SK-N-SH (cell line): ENCODE results near the gene HOXD10. TPM values are rescaled to one million over a fixed set of nuclear protein-coding genes. Genes with fewer than 3 reads are reported as not detected.
A peak's percentile ranks its signal among the peaks of the same experiment; 100 is the strongest.

Source experiments
- CTCF ChIA-PET: fragments of 300-600, 350-600 bp; formaldehyde crosslinking; extraction: SDS; loops from one replicate; lab custom pipeline; 2021; lab: Yijun Ruan, JAX
- POLR2A ChIA-PET: fragments of 350-600 bp; sonication (Branson Sonifier 250); formaldehyde crosslinking; extraction: SDS; loops from one replicate; lab custom pipeline; 2020; ENCODE audit warnings: antibody characterized with exemption, inconsistent platforms; lab: Yijun Ruan, JAX
- DNase-seq: peaks from one replicate; pipeline ENCODE4 v3.0.0; 2012
- H2AFZ ChIP-seq: fragments of 200-600 bp; sonication (generic); 2 replicates; pipeline ENCODE4 v1.8.1; 2016; ENCODE audit warnings: antibody characterized with exemption, mild to moderate bottlenecking, low read depth
- H3F3A ChIP-seq: fragments of 200-600 bp; sonication (generic); replicated peaks from 2 replicates; pipeline ENCODE3; 2016; ENCODE audit warnings: antibody characterized with exemption, mild to moderate bottlenecking; ENCODE audit not compliant: insufficient read depth
- H3K27ac ChIP-seq, 2 experiments: fragments of 200-500 bp in 1 of 2; fragments of 200-600 bp in 1 of 2; sonication (Bioruptor generic) in 1 of 2; sonication (generic), shearing (Covaris generic) in 1 of 2; 2 replicates each; pipeline versions ENCODE4 v1.5.1 to v1.6.1; 2014 to 2016; ENCODE audit warnings: low read depth in 2 of 2, inconsistent platforms in 1 of 2, low read length in 1 of 2, mild to moderate bottlenecking in 1 of 2, mixed read lengths in 1 of 2
- H3K27me3 ChIP-seq: fragments of 200-600 bp; sonication (generic), shearing (Covaris generic); 2 replicates; pipeline ENCODE4 v1.6.1; 2016; ENCODE audit warnings: mixed run types; ENCODE audit not compliant: insufficient read depth
- H3K36me3 ChIP-seq, 2 experiments: fragments of 200-500 bp in 1 of 2; fragments of 200-600 bp in 1 of 2; sonication (Bioruptor generic) in 1 of 2; sonication (generic) in 1 of 2; replicated peaks in 1 of 2; 2 replicates each; pipeline versions ENCODE3 to v1.5.1; 2014 to 2016; ENCODE audit warnings: low read length in 1 of 2, mild to moderate bottlenecking in 1 of 2; ENCODE audit not compliant: insufficient read depth in 2 of 2, control insufficient read depth in 1 of 2
- H3K4me1 ChIP-seq, 2 experiments: fragments of 200-500 bp in 1 of 2; fragments of 200-600 bp in 1 of 2; sonication (Bioruptor generic) in 1 of 2; sonication (generic), shearing (Covaris generic) in 1 of 2; 2 replicates each; pipeline versions ENCODE4 v1.5.1 to v1.6.1; 2014 to 2016; ENCODE audit warnings: low read depth in 1 of 2, low read length in 1 of 2, mixed run types in 1 of 2; ENCODE audit not compliant: insufficient read depth in 2 of 2, control insufficient read depth in 1 of 2
- H3K4me2 ChIP-seq: fragments of 200-600 bp; sonication (generic), shearing (Covaris generic); 2 replicates; pipeline ENCODE4 v1.6.1; 2017; ENCODE audit warnings: mixed run types
- H3K4me3 ChIP-seq, 2 experiments: fragments of 200-500 bp in 1 of 2; fragments of 200-600 bp in 1 of 2; sonication (Bioruptor generic) in 1 of 2; sonication (generic), shearing (Covaris generic) in 1 of 2; 2 replicates each; pipeline versions ENCODE4 v1.5.1 to v1.8.1; 2014 to 2016; ENCODE audit warnings: low read depth in 2 of 2, inconsistent platforms in 1 of 2, low read length in 1 of 2, mild to moderate bottlenecking in 1 of 2, mixed read lengths in 1 of 2, moderate library complexity in 1 of 2
- H3K79me2 ChIP-seq: fragments of 200-600 bp; sonication (generic); 2 replicates; pipeline ENCODE4 v1.8.1; 2017; ENCODE audit warnings: mild to moderate bottlenecking; ENCODE audit not compliant: insufficient read depth
- H3K9ac ChIP-seq: fragments of 200-600 bp; sonication (generic); 2 replicates; pipeline ENCODE4 v1.6.1; 2017; ENCODE audit warnings: mixed run types
- H3K9me2 ChIP-seq: fragments of 200-600 bp; sonication (generic); 2 replicates; pipeline ENCODE4 v1.6.1; 2017; ENCODE audit warnings: mixed run types
- H3K9me3 ChIP-seq: fragments of 200-600 bp; sonication (generic); 2 replicates; pipeline ENCODE4 v1.6.1; 2017; ENCODE audit warnings: mixed run types, mild to moderate bottlenecking, moderate library complexity
- H4K20me1 ChIP-seq: fragments of 200-600 bp; sonication (generic); 2 replicates; pipeline ENCODE4 v1.6.1; 2017; ENCODE audit warnings: mild to moderate bottlenecking, mixed run types; ENCODE audit not compliant: insufficient read depth
- CTCF ChIP-seq: fragments of 200-600 bp; sonication (generic); IDR thresholded peaks from 2 replicates; pipeline ENCODE4 v1.6.1; 2017; ENCODE audit warnings: antibody characterized with exemption, mild to moderate bottlenecking, moderate library complexity
- ELF1 ChIP-seq: IDR thresholded peaks from 2 replicates; pipeline ENCODE4 v1.4.0; 2012
- EZH2phosphoT487 ChIP-seq: fragments of 200-600 bp; sonication (generic); IDR thresholded peaks from 2 replicates; pipeline ENCODE4 v1.6.1; 2017; ENCODE audit warnings: low read depth, mixed run types, mild to moderate bottlenecking, antibody characterized with exemption, moderate library complexity, borderline replicate concordance
- FOXJ3 ChIP-seq: sonication (generic); formaldehyde crosslinking; IDR thresholded peaks from 2 replicates; pipeline ENCODE4 v1.5.1; 2020; ENCODE audit warnings: mild to moderate bottlenecking, missing genetic modification reagents
- GABPA ChIP-seq: IDR thresholded peaks from 2 replicates; pipeline ENCODE4 v1.4.0; 2012; ENCODE audit warnings: low read depth, mild to moderate bottlenecking
- JUND ChIP-seq: IDR thresholded peaks from 2 replicates; pipeline ENCODE4 v1.4.0; 2012
- MAX ChIP-seq: IDR thresholded peaks from 2 replicates; pipeline ENCODE4 v1.4.0; 2012; ENCODE audit warnings: low read depth
- POLR2AphosphoS5 ChIP-seq: IDR thresholded peaks from 2 replicates; pipeline ENCODE4 v1.6.1; 2012; ENCODE audit warnings: low read depth, low read length
- RCOR1 ChIP-seq: fragments of 150-350 bp; IDR thresholded peaks from 2 replicates; pipeline ENCODE4 v1.6.1; 2017; ENCODE audit warnings: antibody characterized with exemption, low read length
- RXRA ChIP-seq: IDR thresholded peaks from 2 replicates; pipeline ENCODE4 v1.4.0; 2012; ENCODE audit warnings: low read depth, mild to moderate bottlenecking, borderline replicate concordance
- TAF1 ChIP-seq: IDR thresholded peaks from 2 replicates; pipeline ENCODE4 v1.6.1; 2012; ENCODE audit warnings: low read depth, mild to moderate bottlenecking, low read length, moderate library complexity, borderline replicate concordance
- USF2 ChIP-seq: fragments of 150-350 bp; IDR thresholded peaks from 2 replicates; pipeline ENCODE4 v1.6.1; 2017; ENCODE audit warnings: antibody characterized with exemption, low read length, low read depth, borderline replicate concordance
- YY1 ChIP-seq: IDR thresholded peaks from 2 replicates; pipeline ENCODE4 v1.4.0; 2012; ENCODE audit warnings: low read depth, mild to moderate bottlenecking
- WGBS: methylation state at CpG from one replicate; pipeline ENCODE4 v1.1.6; 2017; ENCODE audit warnings: low lambda C conversion rate; 5-methylcytosine and 5-hydroxymethylcytosine counted together
- polyA plus RNA-seq, 3 experiments: library from polyadenylated mRNA; depleted of rRNA; stranded (reverse); fragments of >200 nt; gene quantifications; 2 replicates each; pipeline ENCODE4 v1.2.3, GENCODE V29; 2012
- TF ChIP-seq, protein P1 (sequence below): IDR thresholded peaks from 2 replicates; pipeline ENCODE4 v1.6.1; 2012; ENCODE audit warnings: mild to moderate bottlenecking, low read depth, low read length, moderate library complexity
- TF ChIP-seq, protein P2 (sequence below): IDR thresholded peaks from 2 replicates; pipeline ENCODE4 v1.4.0; 2012; ENCODE audit warnings: low read depth, borderline replicate concordance

The HOXD10 gene
- polyA plus RNA-seq, 1 of the 3 experiments (the other 2 are of a cell fraction) = 0.10 TPM

DNA sequence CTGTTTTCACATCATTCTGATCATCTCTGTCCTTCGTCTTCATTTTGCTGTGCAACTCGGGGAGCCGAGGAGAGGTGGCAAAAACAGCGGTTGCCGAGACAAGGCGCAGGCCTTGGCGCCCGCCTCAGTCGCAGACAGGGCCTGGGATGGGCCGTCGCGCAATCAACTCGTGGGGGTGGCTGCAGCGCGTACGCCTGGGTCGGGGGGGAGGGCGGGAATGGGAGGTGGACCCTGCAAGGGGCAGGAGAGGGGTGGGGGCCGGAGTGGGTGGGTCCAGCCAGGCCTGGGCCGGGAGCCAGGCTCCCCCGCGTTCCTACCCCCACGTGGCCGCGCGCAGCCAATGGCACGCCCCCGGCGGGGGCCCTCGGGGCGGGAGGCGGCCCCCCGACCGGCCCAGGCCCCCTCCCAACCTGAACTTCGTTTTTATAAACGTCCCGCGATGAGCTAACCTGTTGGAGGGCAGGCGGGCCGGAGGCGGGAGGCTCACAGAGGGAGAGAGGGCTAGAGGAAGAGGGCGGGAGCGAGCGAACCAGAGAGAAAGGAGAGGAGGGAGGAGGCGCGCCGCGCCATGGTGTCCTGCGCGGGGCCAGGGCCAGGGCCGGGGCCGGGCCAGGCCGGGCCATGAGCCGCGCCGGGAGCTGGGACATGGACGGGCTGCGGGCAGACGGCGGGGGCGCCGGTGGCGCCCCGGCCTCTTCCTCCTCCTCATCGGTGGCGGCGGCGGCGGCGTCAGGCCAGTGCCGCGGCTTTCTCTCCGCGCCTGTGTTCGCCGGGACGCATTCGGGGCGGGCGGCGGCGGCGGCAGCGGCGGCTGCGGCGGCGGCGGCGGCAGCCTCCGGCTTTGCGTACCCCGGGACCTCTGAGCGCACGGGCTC is 24.1 kb upstream of the HOXD10 start, which contains the start of gene HOXD13 (continued):
- no peak for TF ChIP-seq CTCF

GRCh38 chr2:176093145-176093897 is 23.3 kb upstream of the HOXD10 start:
- Histone ChIP-seq H2AFZ (no peak overlapping the region), H3K36me3 (no peaks in the 10 kb centered on the region), H3K4me1 (peaks cover 0 to 21% of the 10 kb centered on the region in 2 experiments; a peak in 2 of 4 replicates), H3F3A (no peaks in the 10 kb centered on the region), H3K27ac (no peak overlapping the region), H4K20me1 (no peaks in the 10 kb centered on the region), H3K79me2 (no peaks in the 10 kb centered on the region), H3K4me3 (peak overlapping the region in 1 of 2 experiments; percentile 38; a peak in 3 of 4 replicates), H3K4me2 (peak overlapping the region; percentile 65; the same call in 1 of the 2 replicates), H3K27me3 (peaks cover 94% of the 10 kb centered on the region), H3K9me3 (no peaks in the 10 kb centered on the region), H3K9ac (no peak overlapping the region), H3K9me2 (no peaks in the 10 kb centered on the region)
- 9% methylated on average over 21 of the region's 53 CpGs for WGBS
- POLR2A ChIA-PET = no interaction called here
- 0 out of 2 replicates have a peak, but pooled peaks have one; percentile 27 for TF ChIP-seq MAX
- no peak for TF ChIP-seq YY1
- TF ChIP-seq, protein P1, sequence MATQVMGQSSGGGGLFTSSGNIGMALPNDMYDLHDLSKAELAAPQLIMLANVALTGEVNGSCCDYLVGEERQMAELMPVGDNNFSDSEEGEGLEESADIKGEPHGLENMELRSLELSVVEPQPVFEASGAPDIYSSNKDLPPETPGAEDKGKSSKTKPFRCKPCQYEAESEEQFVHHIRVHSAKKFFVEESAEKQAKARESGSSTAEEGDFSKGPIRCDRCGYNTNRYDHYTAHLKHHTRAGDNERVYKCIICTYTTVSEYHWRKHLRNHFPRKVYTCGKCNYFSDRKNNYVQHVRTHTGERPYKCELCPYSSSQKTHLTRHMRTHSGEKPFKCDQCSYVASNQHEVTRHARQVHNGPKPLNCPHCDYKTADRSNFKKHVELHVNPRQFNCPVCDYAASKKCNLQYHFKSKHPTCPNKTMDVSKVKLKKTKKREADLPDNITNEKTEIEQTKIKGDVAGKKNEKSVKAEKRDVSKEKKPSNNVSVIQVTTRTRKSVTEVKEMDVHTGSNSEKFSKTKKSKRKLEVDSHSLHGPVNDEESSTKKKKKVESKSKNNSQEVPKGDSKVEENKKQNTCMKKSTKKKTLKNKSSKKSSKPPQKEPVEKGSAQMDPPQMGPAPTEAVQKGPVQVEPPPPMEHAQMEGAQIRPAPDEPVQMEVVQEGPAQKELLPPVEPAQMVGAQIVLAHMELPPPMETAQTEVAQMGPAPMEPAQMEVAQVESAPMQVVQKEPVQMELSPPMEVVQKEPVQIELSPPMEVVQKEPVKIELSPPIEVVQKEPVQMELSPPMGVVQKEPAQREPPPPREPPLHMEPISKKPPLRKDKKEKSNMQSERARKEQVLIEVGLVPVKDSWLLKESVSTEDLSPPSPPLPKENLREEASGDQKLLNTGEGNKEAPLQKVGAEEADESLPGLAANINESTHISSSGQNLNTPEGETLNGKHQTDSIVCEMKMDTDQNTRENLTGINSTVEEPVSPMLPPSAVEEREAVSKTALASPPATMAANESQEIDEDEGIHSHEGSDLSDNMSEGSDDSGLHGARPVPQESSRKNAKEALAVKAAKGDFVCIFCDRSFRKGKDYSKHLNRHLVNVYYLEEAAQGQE = no peak
- no peak for TF ChIP-seq TAF1
- TF ChIP-seq EZH2phosphoT487 = peak; percentile 93; the same call in 1 of the 2 replicates
- peak; percentile 22 for TF ChIP-seq CTCF
- no peak for TF ChIP-seq FOXJ3 (CRISPR knock-in tag)
- TF ChIP-seq POLR2AphosphoS5 = no peak
- TF ChIP-seq JUND = no peak
- no peak for TF ChIP-seq ELF1
- no peak for TF ChIP-seq RXRA
- TF ChIP-seq RCOR1 = no peak
- TF ChIP-seq, protein P2, sequence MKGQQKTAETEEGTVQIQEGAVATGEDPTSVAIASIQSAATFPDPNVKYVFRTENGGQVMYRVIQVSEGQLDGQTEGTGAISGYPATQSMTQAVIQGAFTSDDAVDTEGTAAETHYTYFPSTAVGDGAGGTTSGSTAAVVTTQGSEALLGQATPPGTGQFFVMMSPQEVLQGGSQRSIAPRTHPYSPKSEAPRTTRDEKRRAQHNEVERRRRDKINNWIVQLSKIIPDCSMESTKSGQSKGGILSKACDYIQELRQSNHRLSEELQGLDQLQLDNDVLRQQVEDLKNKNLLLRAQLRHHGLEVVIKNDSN = no peak
- no peak for TF ChIP-seq USF2
- TF ChIP-seq GABPA = no peak
- DNase-seq = peak; percentile 73
- CTCF ChIA-PET = interaction anchor here (1.2 to 13.5 kb wide), 9 partner anchors 10 to 889 kb away, joined by 4 to 264 read pairs (median 4); partner anchors contain the start of genes EVX2, HOXD10, HOXD11 and HOXD9
